HUES64 (cell line): Measurements from ENCODE around the gene SCN2B.
"Not testable (repeated sequence)": the region's sequence is repeated elsewhere in the genome, so short reads cannot be mapped to it uniquely, and the experiment has no call there.

Experiments
- H3K27ac ChIP-seq: 2 replicates; pipeline ENCODE4 v1.7.0; 2013; ENCODE audit warnings: low read depth, low read length, inconsistent platforms
- H3K27me3 ChIP-seq: 2 replicates; pipeline ENCODE4 v1.6.1; 2013; ENCODE audit warnings: mild to moderate bottlenecking, low read length; ENCODE audit not compliant: insufficient read depth
- H3K36me3 ChIP-seq: 2 replicates; pipeline ENCODE4 v1.6.1; 2013; ENCODE audit warnings: mild to moderate bottlenecking, low read length; ENCODE audit not compliant: insufficient read depth
- H3K4me1 ChIP-seq: 2 replicates; pipeline ENCODE4 v1.6.1; 2013; ENCODE audit warnings: mild to moderate bottlenecking, low read length, moderate library complexity; ENCODE audit not compliant: insufficient read depth
- H3K4me3 ChIP-seq: 2 replicates; pipeline ENCODE4 v1.5.1; 2013; ENCODE audit warnings: mild to moderate bottlenecking, low read length, moderate library complexity
- H3K9ac ChIP-seq: 2 replicates; pipeline ENCODE4 v1.6.1; 2013; ENCODE audit warnings: mild to moderate bottlenecking, low read depth, low read length
- H3K9me3 ChIP-seq: 2 replicates; pipeline ENCODE4 v1.6.1; 2013; ENCODE audit warnings: low read depth, low read length; ENCODE audit not compliant: insufficient read depth
- WGBS: fragments of 150-250, 120-280 bp; methylation state at CpG from one replicate; pipeline ENCODE4 v1.1.7; 2013; ENCODE audit warnings: missing lambda C conversion rate; 5-methylcytosine and 5-hydroxymethylcytosine counted together

The SCN2B gene

DNA sequence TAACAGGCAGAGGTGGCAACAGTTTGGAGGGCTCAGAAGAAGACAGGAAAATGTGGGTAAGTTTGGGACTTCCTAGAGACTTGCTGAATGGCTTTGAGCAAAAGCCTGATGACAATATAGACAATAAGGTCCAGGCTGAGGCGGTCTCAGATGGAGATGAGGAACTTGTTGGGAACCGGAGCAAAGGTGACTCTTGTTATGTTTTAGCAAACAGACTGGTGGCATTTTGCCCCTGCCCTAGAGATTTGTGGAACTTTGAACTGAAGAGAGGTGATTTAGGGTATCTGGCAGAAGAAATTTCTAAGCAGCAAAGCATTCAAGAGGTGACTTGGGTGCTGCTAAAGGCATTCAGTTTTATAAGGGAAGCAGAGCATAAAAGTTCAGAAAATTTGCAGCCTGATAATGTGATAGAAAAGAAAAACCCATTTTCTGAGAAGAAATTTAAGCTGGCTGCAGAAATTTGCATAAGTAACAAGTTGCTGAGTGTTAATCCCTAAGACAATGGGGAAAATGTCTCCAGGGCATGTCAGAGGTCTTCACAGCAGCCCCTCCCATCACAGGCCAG, 14.6 kb upstream of the SCN2B start:
- H3K4me1 ChIP-seq, H3K36me3 ChIP-seq, H3K9me3 ChIP-seq, H3K9ac ChIP-seq, H3K27ac ChIP-seq, H3K4me3 ChIP-seq, H3K27me3 ChIP-seq: not testable (repeated sequence)
- 91% methylated on average over 2 of the region's 2 CpGs for WGBS

DNA sequence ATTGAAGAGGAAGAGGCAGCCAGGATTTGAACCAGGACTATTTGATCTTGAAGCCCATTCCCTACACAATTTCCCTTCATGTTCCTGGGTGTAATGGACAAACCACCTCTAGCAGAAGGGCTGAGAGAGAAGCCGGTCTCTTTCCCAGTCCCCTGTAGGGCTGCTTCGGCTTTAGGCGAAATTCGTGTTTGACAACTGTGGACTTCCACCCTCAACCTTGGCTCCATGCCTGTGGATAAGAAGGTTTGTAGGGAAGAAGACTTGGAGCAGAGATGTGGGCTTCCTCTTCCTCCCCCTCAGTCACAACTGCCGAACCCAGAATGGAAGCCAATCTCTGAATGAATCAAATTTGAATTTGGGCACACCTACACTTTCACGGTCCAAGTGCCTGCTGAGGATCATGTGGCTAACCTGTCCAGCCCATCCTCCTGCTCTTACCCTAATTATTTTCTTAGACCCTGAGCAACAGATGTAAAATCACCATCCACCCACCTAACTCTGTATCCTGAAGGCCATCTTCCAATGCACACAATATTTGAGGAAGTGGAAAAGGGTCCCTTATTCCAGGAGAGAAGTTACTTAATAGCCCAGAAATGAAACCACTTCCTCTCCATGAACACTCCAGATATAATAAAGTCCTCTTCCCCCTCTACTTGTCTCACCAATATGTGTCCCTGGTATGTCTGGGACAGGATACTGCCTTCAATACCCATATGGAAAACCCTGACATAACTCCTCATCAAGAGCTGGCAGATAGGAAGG, 10.1 kb upstream of the SCN2B start:
- no peaks in the 10 kb centered on the region; the same call in 1 of the 2 replicates for H3K27me3 ChIP-seq
- no peak overlapping the region for H3K9ac ChIP-seq
- no peaks in the 10 kb centered on the region for H3K36me3 ChIP-seq
- H3K9me3 ChIP-seq: no peaks in the 10 kb centered on the region
- no peak overlapping the region for H3K4me3 ChIP-seq
- no peak overlapping the region for H3K27ac ChIP-seq
- H3K4me1 ChIP-seq: peaks cover 3% of the 10 kb centered on the region; the same call in 1 of the 2 replicates
- 81% methylated on average over 6 of the region's 6 CpGs for WGBS

GRCh38 chr11:118184784-118185579, 8.5 kb upstream of the SCN2B start:
- H3K4me3 ChIP-seq: no peak overlapping the region
- no peak overlapping the region for H3K9ac ChIP-seq
- no peaks in the 10 kb centered on the region; the same call in 1 of the 2 replicates for H3K27me3 ChIP-seq
- no peaks in the 10 kb centered on the region for H3K36me3 ChIP-seq
- no peaks in the 10 kb centered on the region for H3K9me3 ChIP-seq
- 96% methylated on average over 11 of the region's 12 CpGs for WGBS
- peaks cover 5% of the 10 kb centered on the region; the same call in 1 of the 2 replicates for H3K4me1 ChIP-seq
- H3K27ac ChIP-seq: no peak overlapping the region

- not testable (repeated sequence) for H3K27ac ChIP-seq, H3K4me1 ChIP-seq, H3K36me3 ChIP-seq, H3K27me3 ChIP-seq, H3K4me3 ChIP-seq, H3K9ac ChIP-seq, H3K9me3 ChIP-seq
- 90% methylated on average over 5 of the region's 5 CpGs for WGBS
Observed at GRCh38 chr11:118183691-118184090, 7.3 kb upstream of the SCN2B start.

DNA sequence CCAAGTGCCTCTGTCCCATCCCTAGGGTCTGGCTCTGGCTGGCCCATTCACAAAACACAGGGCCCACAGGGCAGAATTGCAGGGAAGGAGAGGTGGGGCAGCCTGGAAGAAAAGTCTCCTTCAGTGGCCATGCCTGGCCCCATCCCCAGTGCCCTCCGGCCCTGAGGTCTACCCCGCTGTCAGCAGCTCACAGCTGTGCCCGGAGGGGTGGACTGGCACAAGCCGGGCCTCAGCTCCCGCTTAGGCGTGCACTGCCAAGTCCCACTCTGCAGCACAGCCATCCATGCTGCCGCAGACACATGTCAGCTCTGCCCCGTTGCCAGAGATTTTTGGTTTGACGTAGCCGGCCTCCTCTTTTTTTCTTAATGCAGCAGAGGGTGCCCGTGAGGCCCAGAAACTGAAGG, 3.9 kb upstream of the SCN2B start:
- WGBS: 10% methylated on average over 11 of the region's 11 CpGs
- Histone ChIP-seq H3K9ac (no peak overlapping the region), H3K27me3 (peaks cover 11% of the 10 kb centered on the region), H3K4me3 (peak overlapping the region; percentile 33), H3K9me3 (no peaks in the 10 kb centered on the region), H3K27ac (no peak overlapping the region), H3K36me3 (no peaks in the 10 kb centered on the region), H3K4me1 (peaks cover 16% of the 10 kb centered on the region)

DNA sequence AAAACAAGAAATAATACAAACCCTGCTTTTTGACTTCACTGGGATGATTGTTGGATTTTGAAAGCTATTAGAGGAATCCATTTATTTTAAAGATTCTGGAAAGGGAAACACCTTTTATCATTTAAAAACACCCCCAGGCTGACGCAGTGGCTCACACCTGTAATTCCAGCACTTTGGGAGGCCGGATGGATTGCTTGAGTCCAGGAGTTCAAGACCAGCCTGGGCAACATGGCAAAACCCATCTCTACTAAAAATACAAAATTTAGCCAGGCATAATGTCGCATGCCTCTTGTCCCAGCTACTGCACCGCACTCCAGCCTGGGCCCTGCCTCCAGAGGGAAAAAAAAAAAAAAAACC, 317 bp upstream of the SCN2B start:
- Histone ChIP-seq H3K27ac (no peak overlapping the region), H3K27me3 (peaks cover 46% of the 10 kb centered on the region), H3K9ac (no peak overlapping the region), H3K9me3 (no peaks in the 10 kb centered on the region), H3K4me3 (0 out of 2 replicates have a peak overlapping the region, but pooled peaks have one; percentile 78), H3K36me3 (no peaks in the 10 kb centered on the region), H3K4me1 (peaks cover 23% of the 10 kb centered on the region)
- WGBS: 88% methylated on average over 4 of the region's 4 CpGs

DNA sequence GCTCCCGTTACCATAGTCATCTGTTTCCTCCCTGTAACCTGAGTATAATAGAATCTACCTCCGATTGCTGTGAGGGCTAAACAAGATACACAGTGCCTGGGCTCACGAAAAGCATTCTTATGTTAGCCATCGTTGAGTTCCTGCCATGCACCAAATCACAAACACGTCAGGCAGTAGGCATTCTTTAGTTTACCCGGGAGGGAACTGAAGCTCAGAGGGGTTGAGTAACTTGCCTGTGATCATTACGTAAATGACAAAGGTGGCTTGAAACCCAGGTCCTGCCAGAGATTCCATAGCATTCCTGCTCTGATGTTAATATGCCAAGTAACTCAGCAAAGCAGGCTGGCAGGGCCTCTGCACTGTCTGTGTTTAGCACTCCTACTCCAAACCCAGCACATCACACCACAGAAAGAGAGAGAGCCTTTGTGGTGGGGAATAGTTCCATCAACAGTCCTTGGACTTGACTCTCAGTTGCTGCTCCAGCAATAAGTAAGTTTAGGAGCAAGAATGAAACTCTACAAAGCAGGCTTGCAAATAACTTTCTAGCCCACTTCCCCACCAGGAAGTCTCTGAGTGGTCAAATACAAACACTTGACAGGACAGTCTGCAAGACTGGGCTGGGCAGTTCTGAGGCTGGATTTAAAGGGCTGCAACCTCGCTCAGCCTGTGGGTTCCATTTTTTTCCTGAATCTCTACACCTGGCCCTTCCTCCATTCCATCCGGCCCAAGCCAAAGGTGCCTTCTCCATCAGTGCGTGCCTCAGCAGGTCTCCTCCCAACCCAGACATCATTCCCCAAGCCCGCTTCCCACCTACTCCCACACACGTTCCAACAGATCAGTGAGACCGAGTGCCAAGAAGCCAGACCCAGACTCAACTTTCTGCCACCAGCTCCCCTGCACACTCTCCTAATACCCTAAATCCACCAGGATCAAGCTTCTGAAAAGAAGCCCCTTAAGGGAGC, 1.1 kb downstream of the SCN2B start:
- Histone ChIP-seq H3K36me3 (no peaks in the 10 kb centered on the region), H3K4me3 (peak overlapping the region; percentile 78), H3K27ac (no peak overlapping the region), H3K9ac (no peak overlapping the region), H3K9me3 (no peaks in the 10 kb centered on the region), H3K4me1 (peaks cover 31% of the 10 kb centered on the region), H3K27me3 (peaks cover 60% of the 10 kb centered on the region)
- 34% methylated on average over 13 of the region's 13 CpGs for WGBS

- WGBS: 88% methylated on average over 9 of the region's 9 CpGs
- Histone ChIP-seq H3K9me3 (no peaks in the 10 kb centered on the region), H3K9ac (no peak overlapping the region), H3K27me3 (peaks cover 72% of the 10 kb centered on the region), H3K27ac (no peak overlapping the region), H3K4me1 (peaks cover 25% of the 10 kb centered on the region), H3K36me3 (no peaks in the 10 kb centered on the region), H3K4me3 (no peak overlapping the region)
Observed at GRCh38 chr11:118174006-118174567, 2.4 kb downstream of the SCN2B start.

- no peaks in the 10 kb centered on the region for H3K36me3 ChIP-seq
- H3K9me3 ChIP-seq: no peaks in the 10 kb centered on the region
- peaks cover 89% of the 10 kb centered on the region for H3K27me3 ChIP-seq
- H3K4me1 ChIP-seq: peaks cover 25% of the 10 kb centered on the region
- H3K27ac ChIP-seq: no peak overlapping the region
- no peak overlapping the region for H3K4me3 ChIP-seq
- WGBS: 86% methylated on average over 9 of the region's 9 CpGs
- no peak overlapping the region for H3K9ac ChIP-seq
Observed at GRCh38 chr11:118172356-118172755, 4.1 kb downstream of the SCN2B start.

- WGBS: 4% methylated on average over 29 of the region's 29 CpGs
- H3K4me1 ChIP-seq: peaks cover 25% of the 10 kb centered on the region
- no peaks in the 10 kb centered on the region for H3K36me3 ChIP-seq
- no peak overlapping the region for H3K9ac ChIP-seq
- H3K27me3 ChIP-seq: peaks cover 98% of the 10 kb centered on the region
- peak overlapping the region; percentile 56 for H3K4me3 ChIP-seq
- H3K9me3 ChIP-seq: no peaks in the 10 kb centered on the region
- H3K27ac ChIP-seq: no peak overlapping the region
Observed at GRCh38 chr11:118171269-118172062, 5.0 kb downstream of the SCN2B start.
